K562 (cell line): Measurements from ENCODE around the gene CAPN12. TPM values are rescaled to one million over a fixed set of nuclear protein-coding genes. Genes with fewer than 3 reads are reported as not detected.

Experiments used
- CREB3 ChIP-seq: fragments of 450-650 bp; conservative IDR thresholded peaks from 2 replicates; pipeline ENCODE4 v1.6.1; 2016; ENCODE audit warnings: missing genetic modification characterization, low read depth, mild to moderate bottlenecking, missing compliant biosample characterization, moderate library complexity
- DPF2 ChIP-seq: fragments of 450-650 bp; IDR thresholded peaks from 2 replicates; pipeline ENCODE4 v1.6.1; 2016
- ESRRA ChIP-seq: fragments of 450-650 bp; IDR thresholded peaks from 2 replicates; pipeline ENCODE4 v1.6.1; 2014; ENCODE audit warnings: low read depth, mild to moderate bottlenecking, moderate library complexity, borderline replicate concordance
- EZH2 ChIP-seq: IDR thresholded peaks from 2 replicates; pipeline ENCODE4 v1.6.1; 2012; ENCODE audit warnings: low read depth, mild to moderate bottlenecking, inconsistent platforms, low read length, borderline replicate concordance
- FOS ChIP-seq: IDR thresholded peaks from 3 replicates; pipeline ENCODE4 v1.6.1; 2011; ENCODE audit not compliant: insufficient read length; ENCODE audit errors: extremely low read depth
- FOXK2 ChIP-seq, 2 experiments: fragments of 450-650 bp; IDR thresholded peaks in 1 of 2; conservative IDR thresholded peaks in 1 of 2; 2 replicates each; pipeline ENCODE4 v1.6.1; 2016; ENCODE audit warnings: low read depth in 2 of 2, mild to moderate bottlenecking in 1 of 2
- FOXP4 ChIP-seq: sonication (generic); formaldehyde crosslinking; IDR thresholded peaks from 2 replicates; pipeline ENCODE4 v1.8.0; 2022; ENCODE audit warnings: mild to moderate bottlenecking, missing genetic modification reagents, borderline replicate concordance
- HINFP ChIP-seq: fragments of 450-650 bp; conservative IDR thresholded peaks from 2 replicates; pipeline ENCODE4 v1.6.1; 2016; ENCODE audit warnings: missing genetic modification characterization, low read depth, mild to moderate bottlenecking, control low read depth, missing compliant biosample characterization
- KDM4B ChIP-seq, 2 experiments: fragments of 450-650 bp in 1 of 2; sonication (generic) in 1 of 2; IDR thresholded peaks; 2 replicates each; pipeline ENCODE4 v1.6.1; 2016 to 2017; ENCODE audit warnings: borderline replicate concordance in 2 of 2, antibody characterized with exemption in 1 of 2, low read depth in 1 of 2, mild to moderate bottlenecking in 1 of 2
- MTA1 ChIP-seq: fragments of 450-650 bp; IDR thresholded peaks from 2 replicates; pipeline ENCODE4 v1.6.1; 2017; ENCODE audit warnings: borderline replicate concordance
- POLR2B ChIP-seq: fragments of 450-650 bp; IDR thresholded peaks from 2 replicates; pipeline ENCODE4 v1.6.1; 2018; ENCODE audit warnings: low read depth; ENCODE audit not compliant: partially characterized antibody
- SRSF3 ChIP-seq: fragments of 200-400 bp; formaldehyde crosslinking; IDR thresholded peaks from 2 replicates; pipeline ENCODE4 v1.6.1; 2016; ENCODE audit warnings: mild to moderate bottlenecking, low read length, moderate library complexity; ENCODE audit not compliant: insufficient read depth
- SRSF7 ChIP-seq: fragments of 200-400 bp; formaldehyde crosslinking; optimal IDR thresholded peaks from 2 replicates; pipeline ENCODE3; 2017; ENCODE audit warnings: mild to moderate bottlenecking, low read depth, low read length
- THRB ChIP-seq: fragments of 450-650 bp; formaldehyde crosslinking; conservative IDR thresholded peaks from 2 replicates; pipeline ENCODE4 v1.4.0; 2022; ENCODE audit warnings: mild to moderate bottlenecking, missing genetic modification characterization
- ZNF785 ChIP-seq: fragments of 250-450 bp; sonication (Bioruptor Pico); IDR thresholded peaks from 2 replicates; pipeline ENCODE4 v1.4.0; 2020; ENCODE audit warnings: mild to moderate bottlenecking
- polyA plus RNA-seq, 8 experiments: library from polyadenylated mRNA; depleted of rRNA in 4 of 8; stranded (reverse) in 5 of 8; unstranded in 3 of 8; fragments of >200 nt; fragmentation: Nextera tagmentation in 2 of 8; fragmentation: Illumina TruSeq in 1 of 8; extraction: Ambion mirVana in 2 of 8; extraction: Trizol in 1 of 8; gene quantifications; 2 replicates each; pipeline versions ENCODE4 v1.2.1 to v1.2.3, GENCODE V29; 2011 to 2014; ENCODE audit warnings: inconsistent platforms in 1 of 8, missing spikeins in 1 of 8
- total RNA-seq, 7 experiments: library from RNA; depleted of rRNA in 6 of 7; stranded (reverse); fragments of >200 nt in 6 of 7; fragmentation: Illumina TruSeq in 2 of 7; extraction: Trizol in 2 of 7; gene quantifications; 2 replicates each; pipeline versions ENCODE4 v1.2.1 to v1.2.3, GENCODE V29; 2011 to 2021; ENCODE audit warnings: low replicate concordance in 1 of 7

CAPN12 gene
- total and polyA plus RNA-seq, 9 of the 15 experiments (the other 6 are each of a cell fraction or from before 2014, with no cell fraction given) = 0.83 to 7.0 (median 1.6) TPM

- no peak for TF ChIP-seq CREB3
- TF ChIP-seq FOS = no peak
- no peak for TF ChIP-seq ESRRA
- TF ChIP-seq MTA1 = 0 out of 2 replicates have a peak, but pooled peaks have one; percentile 43
- no peak for TF ChIP-seq ZNF785 (CRISPR knock-in tag)
- no peak for TF ChIP-seq EZH2
- no peak for TF ChIP-seq HINFP (tag)
- peak; percentile 30; the same call in 1 of the 2 replicates for TF ChIP-seq DPF2
- peak; percentile 25 for TF ChIP-seq POLR2B
- TF ChIP-seq KDM4B (IDR thresholded peaks at IDR 0.05; ENCODE audit: borderline replicate concordance in 2 of 2, low read depth in 1 of 2) = no peak
- TF ChIP-seq THRB (CRISPR knock-in tag) = no peak
- TF ChIP-seq FOXP4 (CRISPR knock-in tag) = no peak
- no peak for TF ChIP-seq FOXK2 (conservative IDR thresholded peaks at IDR 0.05 in 1 of 2, IDR thresholded peaks at IDR 0.05 in 1 of 2; ENCODE audit: low read depth in 2 of 2)
- TF ChIP-seq SRSF7 = no peak
- no peak for TF ChIP-seq SRSF3
Measured at GRCh38 chr19:38736413-38737280, 7.6 kb downstream of the CAPN12 start (continued).
